Karpas-422 (cell line): ENCODE data around the gene DNAJC5. TPM values are rescaled to one million over a fixed set of nuclear protein-coding genes. Genes with fewer than 3 reads are reported as not detected.
"Not testable (repeated sequence)": the region's sequence is repeated elsewhere in the genome, so short reads cannot be mapped to it uniquely, and the experiment has no call there.

Experiments
- DNase-seq: peaks from one replicate; pipeline ENCODE4 v3.0.0-alpha.2; 2015
- H2AFZ ChIP-seq: fragments of 200-600 bp; sonication (generic); 2 replicates; pipeline ENCODE4 v1.6.1; 2014; ENCODE audit warnings: antibody characterized with exemption, low read length, mixed read lengths
- H3K27ac ChIP-seq: fragments of 200-600 bp; sonication (generic); 2 replicates; pipeline ENCODE4 v1.5.1; 2014; ENCODE audit warnings: mild to moderate bottlenecking, low read length, moderate library complexity
- H3K27me3 ChIP-seq: fragments of 200-600 bp; sonication (generic); 2 replicates; pipeline ENCODE4 v1.6.1; 2014; ENCODE audit warnings: low read length, mixed read lengths
- H3K36me3 ChIP-seq: fragments of 200-600 bp; sonication (generic); 2 replicates; pipeline ENCODE4 v1.6.1; 2014; ENCODE audit warnings: low read length, mixed read lengths; ENCODE audit not compliant: insufficient read depth
- H3K4me1 ChIP-seq: fragments of 200-600 bp; sonication (generic); 2 replicates; pipeline ENCODE4 v1.6.1; 2014; ENCODE audit warnings: mild to moderate bottlenecking, low read length, mixed read lengths
- H3K4me2 ChIP-seq: fragments of 200-600 bp; sonication (generic); 2 replicates; pipeline ENCODE4 v1.6.1; 2014; ENCODE audit warnings: low read length, low read depth, mild to moderate bottlenecking; ENCODE audit not compliant: poor library complexity, severe bottlenecking
- H3K4me3 ChIP-seq: fragments of 200-600 bp; sonication (generic); 2 replicates; pipeline ENCODE4 v1.5.1; 2014; ENCODE audit warnings: mild to moderate bottlenecking, antibody characterized with exemption, low read length, mixed read lengths
- H3K79me2 ChIP-seq: fragments of 200-600 bp; sonication (generic); 2 replicates; pipeline ENCODE4 v1.6.1; 2014; ENCODE audit warnings: mild to moderate bottlenecking, low read length, mixed read lengths
- H3K9ac ChIP-seq: fragments of 200-600 bp; sonication (generic); 2 replicates; pipeline ENCODE4 v1.6.0; 2014; ENCODE audit warnings: low read length
- H3K9me2 ChIP-seq: fragments of 200-600 bp; sonication (generic), shearing (Covaris generic); replicated peaks from 2 replicates; pipeline ENCODE4 v1.6.0; 2014; ENCODE audit warnings: mild to moderate bottlenecking, low read length, moderate library complexity; ENCODE audit not compliant: insufficient read depth
- H3K9me3 ChIP-seq: fragments of 300-700, 200-600 bp; sonication (generic); 2 replicates; pipeline ENCODE4 v1.6.1; 2014; ENCODE audit warnings: low read length, mixed read lengths
- H4K20me1 ChIP-seq: fragments of 200-600 bp; sonication (generic); 2 replicates; pipeline ENCODE4 v1.6.1; 2014; ENCODE audit warnings: mild to moderate bottlenecking, antibody characterized with exemption, low read length, low read depth; ENCODE audit not compliant: insufficient read depth
- total RNA-seq: library from RNA; depleted of rRNA; stranded (reverse); fragments of >200 nt; shearing (Covaris generic); gene quantifications from 2 replicates; pipeline ENCODE4 v1.2.3, GENCODE V29; 2014; ENCODE audit warnings: low replicate concordance

The DNAJC5 gene
- total RNA-seq, 1 experiment from 2014 or later, result 22.9 TPM

DNA sequence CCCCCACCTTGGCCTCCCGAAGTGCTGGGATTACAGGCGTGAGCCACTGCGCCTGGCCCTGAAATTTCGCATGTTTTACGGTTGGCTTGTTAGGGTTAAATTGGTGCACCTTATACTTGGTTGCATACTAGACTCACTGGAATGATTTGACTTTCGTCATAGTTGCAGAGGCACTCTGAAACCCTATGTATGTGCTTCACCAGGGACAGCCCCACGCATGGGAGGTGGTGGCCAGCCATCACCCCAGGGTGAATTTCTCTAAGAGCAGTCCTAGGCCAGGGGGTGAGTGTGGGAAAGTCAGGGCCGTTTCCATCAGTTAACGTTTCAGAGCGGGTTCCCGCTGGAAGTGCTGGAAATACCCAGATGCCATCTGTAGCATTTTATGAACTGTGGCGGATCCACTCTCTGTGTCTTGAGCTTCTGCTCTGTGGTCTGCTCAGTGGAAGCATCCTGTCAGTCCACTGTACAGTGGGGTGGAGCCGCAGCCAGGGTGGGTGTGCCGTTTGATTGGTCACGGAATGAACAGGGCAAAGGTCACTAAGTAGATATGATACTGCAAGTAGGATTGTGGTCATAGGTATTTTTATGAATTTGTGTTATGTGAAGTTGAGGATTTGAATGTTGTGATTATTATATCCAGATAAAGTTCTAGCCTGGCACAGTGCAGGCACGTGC is 13.2 kb downstream of the DNAJC5 start:
- H3K9ac ChIP-seq, result no peak overlapping the region
- no peaks in the 10 kb centered on the region; the same call in 1 of the 2 replicates for H3K36me3 ChIP-seq
- H3K4me3 ChIP-seq, result no peak overlapping the region
- peaks cover 91% of the 10 kb centered on the region for H3K79me2 ChIP-seq
- H3K4me1 ChIP-seq, result no peaks in the 10 kb centered on the region
- no peaks in the 10 kb centered on the region for H3K9me2 ChIP-seq
- 0 out of 2 replicates have a peak, but pooled peaks cover 8% of the 10 kb centered on the region for H4K20me1 ChIP-seq
- no peak overlapping the region for H2AFZ ChIP-seq
- no peaks in the 10 kb centered on the region for H3K9me3 ChIP-seq
- no peak overlapping the region for H3K4me2 ChIP-seq
- no peaks in the 10 kb centered on the region for H3K27me3 ChIP-seq
- DNase-seq, result no peak
- H3K27ac ChIP-seq, result no peak overlapping the region

DNA sequence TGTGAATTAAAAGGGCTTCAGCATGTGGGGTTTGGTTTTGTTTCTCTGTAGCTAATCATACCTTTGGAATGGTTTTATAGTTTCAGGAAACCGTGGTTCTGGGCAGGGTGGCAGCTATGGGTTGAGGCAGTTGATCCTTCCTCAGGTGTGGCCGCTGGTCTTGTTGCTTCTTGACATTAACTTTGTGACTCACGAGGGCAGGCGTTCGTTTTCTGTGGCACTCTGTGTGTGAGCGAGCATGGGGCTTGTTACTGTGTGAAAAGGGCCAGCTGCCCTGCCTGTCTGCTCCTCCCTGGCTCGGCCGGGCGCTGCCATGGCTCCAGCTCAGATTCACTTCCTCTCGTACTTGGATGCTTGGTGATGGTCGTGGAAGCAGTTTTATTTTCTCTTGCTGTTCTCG is 16.2 kb downstream of the DNAJC5 start:
- H3K9ac ChIP-seq, result no peak overlapping the region
- no peaks in the 10 kb centered on the region for H3K27me3 ChIP-seq

GRCh38 chr20:63913768-63914167 is 18.8 kb downstream of the DNAJC5 start:
- Histone ChIP-seq H3K4me3 (no peak overlapping the region), H3K4me2 (no peak overlapping the region), H4K20me1 (no peaks in the 10 kb centered on the region), H3K9ac (no peak overlapping the region), H3K27ac (no peak overlapping the region), H3K4me1 (no peaks in the 10 kb centered on the region; the same call in 1 of the 2 replicates), H3K9me2 (no peaks in the 10 kb centered on the region), H3K27me3 (no peaks in the 10 kb centered on the region), H3K9me3 (0 out of 2 replicates have a peak, but pooled peaks cover 3% of the 10 kb centered on the region), H3K79me2 (peaks cover 90% of the 10 kb centered on the region), H3K36me3 (peaks cover 8% of the 10 kb centered on the region), H2AFZ (no peak overlapping the region)
- no peak for DNase-seq

More for the DNA sequence above, 16.2 kb downstream of the DNAJC5 start:
- Histone ChIP-seq H3K4me1 (no peaks in the 10 kb centered on the region), H2AFZ (no peak overlapping the region), H3K36me3 (peaks cover 3% of the 10 kb centered on the region; the same call in 1 of the 2 replicates), H3K9me2 (no peaks in the 10 kb centered on the region), H3K9me3 (0 out of 2 replicates have a peak, but pooled peaks cover 3% of the 10 kb centered on the region), H3K79me2 (peaks cover 94% of the 10 kb centered on the region), H3K27ac (no peak overlapping the region), H3K4me3 (no peak overlapping the region), H3K4me2 (no peak overlapping the region), H4K20me1 (no peaks in the 10 kb centered on the region)
- no peak for DNase-seq

- no peak overlapping the region for H3K4me3 ChIP-seq
- no peak overlapping the region for H3K27ac ChIP-seq
- no peak overlapping the region for H3K9ac ChIP-seq
- peaks cover 82% of the 10 kb centered on the region for H3K79me2 ChIP-seq
- H3K9me2 ChIP-seq, result no peaks in the 10 kb centered on the region
- no peaks in the 10 kb centered on the region for H4K20me1 ChIP-seq
- no peak overlapping the region for H2AFZ ChIP-seq
- DNase-seq, result no peak
- no peaks in the 10 kb centered on the region for H3K27me3 ChIP-seq
- H3K4me2 ChIP-seq, result no peak overlapping the region
- peaks cover 11% of the 10 kb centered on the region for H3K36me3 ChIP-seq
- 0 out of 2 replicates have a peak, but pooled peaks cover 3% of the 10 kb centered on the region for H3K9me3 ChIP-seq
- H3K4me1 ChIP-seq, result no peaks in the 10 kb centered on the region; the same call in 1 of the 2 replicates
These were observed 20.5 kb downstream of the DNAJC5 start for GRCh38 chr20:63915471-63915870.

DNA sequence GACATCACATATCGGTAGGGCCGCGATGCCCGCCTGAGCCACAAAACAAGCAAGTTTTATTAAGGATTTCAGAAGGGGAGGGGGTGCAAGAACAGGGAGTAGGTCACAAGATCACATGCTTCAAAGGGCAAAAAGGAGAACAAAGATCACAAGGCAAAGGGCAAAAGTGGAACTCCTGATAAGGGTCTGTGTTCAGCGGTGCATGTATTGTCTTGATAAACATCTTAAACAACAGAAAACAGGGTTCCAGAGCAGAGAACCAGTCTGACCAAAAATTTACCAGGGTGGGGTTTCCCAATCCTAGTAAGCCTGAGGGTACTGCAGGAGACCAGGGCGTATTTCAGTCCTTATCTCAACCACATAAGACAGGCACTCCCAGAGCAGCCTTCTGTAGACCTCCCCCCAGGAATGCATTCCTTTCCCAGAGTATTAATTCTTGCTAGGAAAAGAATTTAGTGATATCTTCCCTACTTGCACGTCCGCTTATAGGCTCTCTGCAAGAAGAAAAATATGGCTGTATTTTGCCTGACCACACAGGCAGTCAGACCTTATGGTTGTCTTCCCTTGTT is 21.5 kb downstream of the DNAJC5 start:
- not testable (repeated sequence) for H3K4me3 ChIP-seq, H3K4me2 ChIP-seq, H3K9ac ChIP-seq, H3K9me3 ChIP-seq, DNase-seq, H4K20me1 ChIP-seq, H3K27me3 ChIP-seq, H3K27ac ChIP-seq, H3K4me1 ChIP-seq, H3K9me2 ChIP-seq, H2AFZ ChIP-seq
- peaks cover 72% of the 10 kb centered on the region for H3K79me2 ChIP-seq
- H3K36me3 ChIP-seq, result peaks cover 11% of the 10 kb centered on the region

DNA sequence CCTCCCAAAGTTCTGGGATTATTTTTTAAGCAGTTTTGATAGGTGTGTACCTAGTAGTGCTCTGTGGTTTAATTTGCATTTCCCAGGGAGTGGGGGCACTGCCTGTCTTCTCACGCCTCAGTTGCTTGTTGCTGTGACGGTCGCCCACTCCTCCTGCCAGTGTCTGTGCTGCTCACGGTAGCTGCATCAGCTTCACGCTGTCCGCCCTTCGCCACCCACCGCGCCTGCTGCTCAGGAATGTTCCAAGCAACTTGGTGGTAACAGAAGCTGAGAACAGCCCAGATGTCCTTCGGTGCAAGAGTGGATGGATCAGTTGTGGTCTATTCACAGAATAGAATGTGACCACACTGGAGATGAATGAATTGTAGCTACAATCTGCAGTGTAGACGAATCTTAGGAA is 22.9 kb downstream of the DNAJC5 start:
- Histone ChIP-seq H3K79me2 (peaks cover 62% of the 10 kb centered on the region), H3K4me3 (no peak overlapping the region), H3K4me1 (no peaks in the 10 kb centered on the region; the same call in 1 of the 2 replicates), H4K20me1 (no peaks in the 10 kb centered on the region), H3K36me3 (peaks cover 11% of the 10 kb centered on the region), H3K9ac (no peak overlapping the region), H3K9me3 (0 out of 2 replicates have a peak, but pooled peaks cover 3% of the 10 kb centered on the region), H3K4me2 (no peak overlapping the region), H2AFZ (no peak overlapping the region), H3K9me2 (no peaks in the 10 kb centered on the region), H3K27me3 (no peaks in the 10 kb centered on the region), H3K27ac (no peak overlapping the region)
- no peak for DNase-seq

- H4K20me1 ChIP-seq, result no peaks in the 10 kb centered on the region
- no peak overlapping the region for H3K4me2 ChIP-seq
- H3K79me2 ChIP-seq, result peaks cover 57% of the 10 kb centered on the region
These were observed 24.2 kb downstream of the DNAJC5 start for GRCh38 chr20:63919130-63919529.

DNA sequence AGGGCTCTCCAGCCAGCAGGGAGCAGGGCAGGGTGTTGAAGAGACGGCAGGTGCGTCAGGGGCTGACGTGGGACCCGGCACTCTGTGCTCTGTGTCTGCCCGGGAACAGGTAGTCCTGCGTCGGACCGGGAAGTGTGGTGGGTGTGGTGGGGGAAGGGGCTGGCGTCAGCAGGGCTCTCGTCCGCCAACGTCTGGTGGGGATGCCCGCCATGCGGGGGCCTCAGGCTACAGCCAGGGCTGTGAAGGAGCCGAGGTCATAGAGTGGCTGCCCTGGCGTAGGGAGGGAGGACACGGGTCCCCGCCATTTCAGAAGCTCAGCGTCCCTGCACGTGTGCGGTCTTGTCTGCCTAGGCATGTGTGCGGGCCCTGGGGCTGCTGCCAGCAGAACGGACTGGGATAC is 25.3 kb downstream of the DNAJC5 start:
- H3K4me1 ChIP-seq, result no peaks in the 10 kb centered on the region; the same call in 1 of the 2 replicates
- no peak overlapping the region for H3K4me2 ChIP-seq
- no peak overlapping the region for H3K4me3 ChIP-seq
- H4K20me1 ChIP-seq, result no peaks in the 10 kb centered on the region
- DNase-seq, result no peak
- no peaks in the 10 kb centered on the region for H3K9me2 ChIP-seq
- H3K79me2 ChIP-seq, result peaks cover 55% of the 10 kb centered on the region
- H3K36me3 ChIP-seq, result peaks cover 8% of the 10 kb centered on the region
- H2AFZ ChIP-seq, result no peak overlapping the region
- H3K27ac ChIP-seq, result no peak overlapping the region
- no peak overlapping the region for H3K9ac ChIP-seq
- 0 out of 2 replicates have a peak, but pooled peaks cover 3% of the 10 kb centered on the region for H3K9me3 ChIP-seq
- no peaks in the 10 kb centered on the region for H3K27me3 ChIP-seq

More at GRCh38 chr20:63919130-63919529, 24.2 kb downstream of the DNAJC5 start:
- no peak overlapping the region for H3K9ac ChIP-seq
- H3K27me3 ChIP-seq, result no peaks in the 10 kb centered on the region
- 0 out of 2 replicates have a peak, but pooled peaks cover 3% of the 10 kb centered on the region for H3K9me3 ChIP-seq
- H3K4me1 ChIP-seq, result no peaks in the 10 kb centered on the region; the same call in 1 of the 2 replicates
- no peak overlapping the region for H3K27ac ChIP-seq
- no peak for DNase-seq
- H3K4me3 ChIP-seq, result no peak overlapping the region
- no peaks in the 10 kb centered on the region for H3K9me2 ChIP-seq
- H3K36me3 ChIP-seq, result peaks cover 8% of the 10 kb centered on the region
- H2AFZ ChIP-seq, result no peak overlapping the region
